GM12872 (cell line): ENCODE measurements around the gene PLCB1.

Experiments used
- CTCF ChIP-seq: IDR thresholded peaks from 3 replicates; pipeline ENCODE4 v1.5.1; 2011; ENCODE audit warnings: low read depth, mild to moderate bottlenecking, low read length, moderate library complexity; ENCODE audit not compliant: insufficient read depth

PLCB1 gene

GRCh38 chr20:8400486-8400885 is 268.4 kb downstream of the PLCB1 start:
- no peak for TF ChIP-seq CTCF

- no peak for TF ChIP-seq CTCF
Measured at GRCh38 chr20:8401556-8401955, 269.5 kb downstream of the PLCB1 start.

GRCh38 chr20:8402798-8403197 is 270.7 kb downstream of the PLCB1 start:
- TF ChIP-seq CTCF, result no peak

- no peak for TF ChIP-seq CTCF
Measured at GRCh38 chr20:8404912-8405635, 273.0 kb downstream of the PLCB1 start.

- TF ChIP-seq CTCF, result no peak
Measured at GRCh38 chr20:8406391-8406790, 274.3 kb downstream of the PLCB1 start.

GRCh38 chr20:8408587-8409307 is 276.7 kb downstream of the PLCB1 start:
- TF ChIP-seq CTCF, result no peak

- no peak for TF ChIP-seq CTCF
Measured at GRCh38 chr20:8413691-8414090, 281.6 kb downstream of the PLCB1 start.
